H1 (cell line): ENCODE measurements around the gene ZNF672. TPM values are rescaled to one million over a fixed set of nuclear protein-coding genes. Genes with fewer than 3 reads are reported as not detected.

Experiments
- EZH2 ChIP-seq: fragments of 200-600 bp; sonication (generic); IDR thresholded peaks from 2 replicates; pipeline ENCODE4 v1.7.1; 2012; ENCODE audit warnings: low read depth, mild to moderate bottlenecking, moderate library complexity, low read length, inconsistent platforms; ENCODE audit not compliant: severe bottlenecking
- SIX5 ChIP-seq: IDR thresholded peaks from 2 replicates; pipeline ENCODE4 v1.6.1; 2011; ENCODE audit warnings: mild to moderate bottlenecking, low read depth, low read length
- polyA plus RNA-seq, 7 experiments: library from polyadenylated mRNA; depleted of rRNA in 3 of 7; stranded (reverse) in 5 of 7; unstranded in 2 of 7; fragments of >200 nt in 5 of 7; fragments of 200-250 nt in 2 of 7; gene quantifications; 1 replicate in 5 of 7; 2 replicates in 1 of 7; 4 replicates in 1 of 7; pipeline versions ENCODE4 v1.2.1 to v1.2.3, GENCODE V29; 2011 to 2013; ENCODE audit warnings: missing spikeins in 2 of 7, mixed read lengths in 2 of 7
- total RNA-seq: library from RNA; stranded (reverse); fragmentation: NEBNext Ultra II Directional; extraction: Animal tissue kit (Norgen Biotek cat#: 25700); gene quantifications from 2 replicates; pipeline ENCODE4 v1.2.1, GENCODE V29; 2021

ZNF672 gene
- total and polyA plus RNA-seq, 2 of the 8 experiments (the other 6 are each of a cell fraction or from before 2014, with no cell fraction given), result 30.7 to 40.4 TPM

- TF ChIP-seq EZH2 (no peak), SIX5 (no peak)
Measured at GRCh38 chr1:248816042-248816851, 21.8 kb upstream of the ZNF672 start (continued).
